Keratinocyte (primary cell): ENCODE data around the gene TMEM9. TPM values are rescaled to one million over a fixed set of nuclear protein-coding genes. Genes with fewer than 3 reads are reported as not detected.

ENCODE experiments used
- DNase-seq: peaks from one replicate; pipeline ENCODE4 v3.0.0-alpha.2; 2011; ENCODE audit warnings: low read depth, missing footprints, low spot score
- FAIRE-seq: peaks from 2 replicates; lab custom pipeline; 2011; peaks lifted over from hg19 to GRCh38; lab: Jason Lieb, UNC
- H2AFZ ChIP-seq: 2 replicates; pipeline ENCODE4 v1.6.0; 2012; ENCODE audit warnings: low read length, control low read depth, inconsistent platforms; ENCODE audit not compliant: control insufficient read depth
- H3K27ac ChIP-seq: 2 replicates; pipeline ENCODE4 v1.5.1; 2011; ENCODE audit warnings: low read length; ENCODE audit not compliant: control insufficient read depth, insufficient read depth
- H3K27me3 ChIP-seq: 3 replicates; pipeline ENCODE4 v1.6.0; 2011; ENCODE audit warnings: low read length; ENCODE audit not compliant: control insufficient read depth, insufficient read depth; ENCODE audit errors: extremely low read depth
- H3K36me3 ChIP-seq, 2 experiments: 2 replicates in 1 of 2; 3 replicates in 1 of 2; pipeline ENCODE4 v1.5.1; 2011; ENCODE audit warnings: low read length in 2 of 2, mild to moderate bottlenecking in 1 of 2; ENCODE audit not compliant: control insufficient read depth in 2 of 2, insufficient read depth in 2 of 2; ENCODE audit errors: extremely low read depth in 1 of 2
- H3K4me1 ChIP-seq: 3 replicates; pipeline ENCODE4 v1.5.1; 2011; ENCODE audit warnings: low read length; ENCODE audit not compliant: control insufficient read depth, insufficient read depth; ENCODE audit errors: extremely low read depth
- H3K4me2 ChIP-seq: 3 replicates; pipeline ENCODE4 v1.6.0; 2011; ENCODE audit warnings: low read depth, low read length; ENCODE audit not compliant: control insufficient read depth, insufficient read depth; ENCODE audit errors: extremely low read depth
- H3K4me3 ChIP-seq, 3 experiments: fragments of 200-600 bp in 1 of 3; sonication (generic) in 1 of 3; 2 replicates in 2 of 3; 3 replicates in 1 of 3; pipeline ENCODE4 v1.5.1; 2011 to 2016; ENCODE audit warnings: low read length in 3 of 3, mild to moderate bottlenecking in 3 of 3, control low read depth in 2 of 3, inconsistent platforms in 1 of 3, low read depth in 1 of 3, mixed read lengths in 1 of 3, mixed run types in 1 of 3, moderate library complexity in 1 of 3; ENCODE audit not compliant: control insufficient read depth in 2 of 3, insufficient read depth in 2 of 3; ENCODE audit errors: extremely low read depth in 1 of 3
- H3K79me2 ChIP-seq: 2 replicates; pipeline ENCODE4 v1.6.0; 2012; ENCODE audit warnings: low read length; ENCODE audit not compliant: control insufficient read depth, insufficient read depth
- H3K9ac ChIP-seq: 3 replicates; pipeline ENCODE4 v1.6.0; 2011; ENCODE audit warnings: low read length; ENCODE audit not compliant: control insufficient read depth, insufficient read depth; ENCODE audit errors: extremely low read depth
- H3K9me1 ChIP-seq: 3 replicates; pipeline ENCODE4 v1.6.0; 2011; ENCODE audit warnings: low read length; ENCODE audit not compliant: control insufficient read depth, insufficient read depth; ENCODE audit errors: extremely low read depth
- H3K9me3 ChIP-seq: 2 replicates; pipeline ENCODE4 v1.5.1; 2012; ENCODE audit warnings: low read depth, low read length; ENCODE audit not compliant: control insufficient read depth
- H4K20me1 ChIP-seq: 3 replicates; pipeline ENCODE4 v1.6.0; 2011; ENCODE audit warnings: low read length; ENCODE audit not compliant: control insufficient read depth, insufficient read depth; ENCODE audit errors: extremely low read depth
- EZH2 ChIP-seq: IDR thresholded peaks from one replicate; pipeline ENCODE4 v1.6.1; 2012; ENCODE audit warnings: inconsistent platforms, mild to moderate bottlenecking, low read length, moderate library complexity
- dilution Hi-C: fragments of 300-500 bp; cut with MboI; formaldehyde crosslinking; loops from one replicate; pipeline ENCODE4 v1.7.0; 2020; ENCODE audit warnings: low sequenced_read_pairs; ENCODE audit not compliant: extremely low pct_ligation_motif_present
- polyA plus RNA-seq, 5 experiments: library from polyadenylated mRNA; depleted of rRNA in 3 of 5; stranded (reverse) in 3 of 5; stranded (forward) in 1 of 5; unstranded in 1 of 5; fragments of >200 nt; gene quantifications; 1 replicate in 1 of 5; 2 replicates in 3 of 5; 3 replicates in 1 of 5; pipeline versions ENCODE4 v1.2.1 to v1.2.3, GENCODE V29; 2011 to 2012; ENCODE audit warnings: missing spikeins in 2 of 5, low read depth in 1 of 5, low replicate concordance in 1 of 5
- TF ChIP-seq, protein P1 (sequence below), 3 experiments: IDR thresholded peaks in 1 of 3; conservative IDR thresholded peaks in 1 of 3; optimal IDR thresholded peaks in 1 of 3; 2 replicates in 2 of 3; 3 replicates in 1 of 3; pipeline versions ENCODE3 to v1.5.1; 2011; ENCODE audit warnings: low read length in 3 of 3, mild to moderate bottlenecking in 3 of 3, moderate library complexity in 2 of 3, control low read depth in 1 of 3, inconsistent platforms in 1 of 3; ENCODE audit not compliant: insufficient read depth in 2 of 3; ENCODE audit errors: extremely low read depth in 1 of 3

TMEM9 gene
- polyA plus RNA-seq, 1 donor (not counting 4 experiments of a cell fraction or from before 2014, with no cell fraction given): 56.0 TPM

DNA sequence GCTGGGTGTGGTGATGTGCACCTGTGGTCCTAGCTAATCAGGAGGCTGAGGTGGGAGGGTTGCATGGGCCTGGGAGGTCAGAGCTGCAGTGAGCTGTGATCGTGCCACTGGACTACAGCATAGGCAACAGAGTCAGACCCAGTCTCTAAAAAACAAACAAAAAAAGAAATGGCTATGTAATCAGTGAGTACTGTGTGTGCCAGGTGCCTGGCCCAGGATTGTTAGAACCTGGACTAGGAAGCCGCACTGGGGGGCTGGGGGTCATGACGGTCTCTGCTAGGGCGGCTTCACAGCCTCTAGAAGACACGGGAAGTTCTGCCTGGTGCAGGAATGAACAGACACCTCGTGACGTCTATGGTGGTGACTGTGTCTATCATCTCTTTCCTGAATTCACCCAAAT lies 8.5 kb downstream of the TMEM9 start:
- H3K4me1 ChIP-seq: no peaks in the 10 kb centered on the region
- FAIRE-seq (no peak), DNase-seq (no peak)
- TF ChIP-seq, protein P1, sequence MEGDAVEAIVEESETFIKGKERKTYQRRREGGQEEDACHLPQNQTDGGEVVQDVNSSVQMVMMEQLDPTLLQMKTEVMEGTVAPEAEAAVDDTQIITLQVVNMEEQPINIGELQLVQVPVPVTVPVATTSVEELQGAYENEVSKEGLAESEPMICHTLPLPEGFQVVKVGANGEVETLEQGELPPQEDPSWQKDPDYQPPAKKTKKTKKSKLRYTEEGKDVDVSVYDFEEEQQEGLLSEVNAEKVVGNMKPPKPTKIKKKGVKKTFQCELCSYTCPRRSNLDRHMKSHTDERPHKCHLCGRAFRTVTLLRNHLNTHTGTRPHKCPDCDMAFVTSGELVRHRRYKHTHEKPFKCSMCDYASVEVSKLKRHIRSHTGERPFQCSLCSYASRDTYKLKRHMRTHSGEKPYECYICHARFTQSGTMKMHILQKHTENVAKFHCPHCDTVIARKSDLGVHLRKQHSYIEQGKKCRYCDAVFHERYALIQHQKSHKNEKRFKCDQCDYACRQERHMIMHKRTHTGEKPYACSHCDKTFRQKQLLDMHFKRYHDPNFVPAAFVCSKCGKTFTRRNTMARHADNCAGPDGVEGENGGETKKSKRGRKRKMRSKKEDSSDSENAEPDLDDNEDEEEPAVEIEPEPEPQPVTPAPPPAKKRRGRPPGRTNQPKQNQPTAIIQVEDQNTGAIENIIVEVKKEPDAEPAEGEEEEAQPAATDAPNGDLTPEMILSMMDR (optimal IDR thresholded peaks at IDR 0.05 in 1 of 3, IDR thresholded peaks at IDR 0.05 in 1 of 3, conservative IDR thresholded peaks at IDR 0.05 in 1 of 3; ENCODE audit: extremely low read depth in 1 of 3, insufficient read depth in 2 of 3, low read length in 3 of 3): no peak
- TF ChIP-seq EZH2: no peak
- no peaks in the 10 kb centered on the region for H3K27me3 ChIP-seq
- H3K9me3 ChIP-seq: no peaks in the 10 kb centered on the region
- H3K79me2 ChIP-seq: no peaks in the 10 kb centered on the region
- no peak overlapping the region for H3K9ac ChIP-seq
- no peaks in the 10 kb centered on the region for H3K9me1 ChIP-seq
- no peaks in the 10 kb centered on the region for H4K20me1 ChIP-seq
- no peak overlapping the region for H3K4me3 ChIP-seq
- peaks cover 25 to 30% of the 10 kb centered on the region in 2 experiments for H3K36me3 ChIP-seq
- H3K4me2 ChIP-seq: no peak overlapping the region
- dilution Hi-C loops: no loop called here
- no peak overlapping the region for H3K27ac ChIP-seq
- no peak overlapping the region for H2AFZ ChIP-seq

DNA sequence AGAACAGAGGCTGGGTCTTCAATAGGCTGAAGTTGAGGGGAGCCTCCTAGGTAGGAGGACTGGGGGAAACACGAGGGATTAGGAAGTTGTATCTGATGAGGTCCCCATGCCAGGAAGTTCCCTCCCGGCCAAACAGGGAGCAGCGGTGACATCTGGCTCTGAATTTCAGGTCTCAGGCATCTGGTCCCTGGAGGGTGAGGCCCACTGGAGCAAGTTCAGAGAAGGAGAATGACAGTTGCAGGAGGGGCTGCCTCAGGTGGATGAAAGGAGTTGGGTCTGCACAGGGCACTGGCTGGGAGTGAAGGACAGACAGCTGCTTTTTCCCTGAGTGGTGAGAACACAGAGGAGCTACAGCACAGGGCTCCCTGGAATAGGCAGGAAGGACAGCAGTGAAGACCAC lies 9.1 kb downstream of the TMEM9 start:
- peaks cover 23 to 28% of the 10 kb centered on the region in 2 experiments for H3K36me3 ChIP-seq
- dilution Hi-C loops: no loop called here

More for the DNA sequence above, 9.1 kb downstream of the TMEM9 start:
- Histone ChIP-seq H3K27me3 (no peaks in the 10 kb centered on the region), H4K20me1 (no peaks in the 10 kb centered on the region), H3K27ac (no peak overlapping the region), H3K4me3 (no peak overlapping the region), H3K4me1 (no peaks in the 10 kb centered on the region), H3K9ac (no peak overlapping the region), H3K9me1 (no peaks in the 10 kb centered on the region), H2AFZ (no peak overlapping the region), H3K4me2 (no peak overlapping the region), H3K79me2 (no peaks in the 10 kb centered on the region), H3K9me3 (no peaks in the 10 kb centered on the region)
- TF ChIP-seq EZH2: no peak
- TF ChIP-seq, protein P1 (optimal IDR thresholded peaks at IDR 0.05 in 1 of 3, IDR thresholded peaks at IDR 0.05 in 1 of 3, conservative IDR thresholded peaks at IDR 0.05 in 1 of 3; ENCODE audit: extremely low read depth in 1 of 3, insufficient read depth in 2 of 3, low read length in 3 of 3): no peak
- FAIRE-seq (no peak), DNase-seq (no peak)
